NK-92 (cell line): ENCODE results near the gene MARCHF7.

Experiments
- DNase-seq: peaks from one replicate; lab custom pipeline; 2025; ENCODE audit not compliant: unreplicated experiment; lab: John Stamatoyannopoulos, UW

Gene MARCHF7

DNA sequence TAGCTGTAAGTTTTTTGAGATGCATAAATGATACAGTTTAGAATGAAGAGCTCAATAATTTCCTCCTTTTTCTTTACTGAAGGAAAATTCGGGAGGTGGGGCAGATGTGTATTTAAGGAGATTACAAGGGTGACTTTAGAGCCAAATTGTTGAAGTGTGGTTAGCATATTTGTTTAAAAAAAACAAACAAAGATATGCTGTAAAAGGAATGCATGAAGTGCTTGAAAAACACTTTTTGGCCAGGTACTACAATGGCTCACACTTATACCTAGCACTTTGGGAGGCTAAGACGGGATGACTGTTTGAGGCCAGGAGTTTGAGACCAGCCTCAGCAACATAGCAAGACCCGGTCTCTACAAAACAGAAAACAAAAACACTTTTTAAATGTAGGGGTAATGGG, 47.3 kb downstream of the MARCHF7 start:
- no peak for DNase-seq

DNA sequence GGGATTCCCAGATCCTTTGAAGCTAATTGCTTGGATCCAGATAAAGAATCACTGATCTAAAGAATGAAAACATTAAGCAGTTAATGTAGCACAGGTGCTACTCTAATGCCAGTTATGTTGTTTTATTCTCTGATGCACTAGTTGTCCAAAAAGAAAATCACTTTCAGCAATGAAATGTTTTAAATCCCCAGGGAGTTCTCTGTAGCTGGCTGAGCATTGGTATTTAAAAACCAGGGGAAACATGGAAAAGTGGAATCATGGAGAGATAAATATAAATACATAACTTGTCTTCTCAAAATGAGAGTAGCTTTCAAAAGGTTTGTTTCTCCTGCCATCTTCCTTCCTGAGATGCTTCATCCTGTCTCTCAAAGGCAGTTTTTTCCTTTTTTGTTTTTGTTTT, 48.0 kb downstream of the MARCHF7 start:
- DNase-seq = no peak

DNA sequence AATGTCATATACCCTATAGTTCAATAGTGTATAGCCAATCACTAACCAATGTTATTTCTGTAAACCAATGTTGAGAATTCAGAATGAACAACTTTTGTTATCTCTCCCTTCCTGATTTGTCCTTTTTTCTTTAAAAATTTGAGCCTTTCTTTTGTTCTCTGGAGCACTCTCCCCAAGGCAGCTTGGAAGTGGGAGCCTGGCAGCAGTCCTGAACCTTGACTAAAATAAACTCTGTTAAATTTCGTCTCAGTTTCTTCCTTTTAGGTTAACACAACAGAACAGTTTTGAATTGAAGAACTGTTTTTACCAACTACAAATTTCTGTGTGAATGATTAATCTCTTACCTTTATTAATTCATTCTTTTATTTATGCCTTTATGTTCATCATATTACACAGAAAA, 49.8 kb downstream of the MARCHF7 start:
- DNase-seq = no peak
